ENCODE measurements around the gene INTS11. TPM values are rescaled to one million over a fixed set of nuclear protein-coding genes. Genes with fewer than 3 reads are reported as not detected.

INTS11 gene
- total and polyA plus RNA-seq, 2 donors from 2014 or later, result 73.6 to 100 TPM

DNA sequence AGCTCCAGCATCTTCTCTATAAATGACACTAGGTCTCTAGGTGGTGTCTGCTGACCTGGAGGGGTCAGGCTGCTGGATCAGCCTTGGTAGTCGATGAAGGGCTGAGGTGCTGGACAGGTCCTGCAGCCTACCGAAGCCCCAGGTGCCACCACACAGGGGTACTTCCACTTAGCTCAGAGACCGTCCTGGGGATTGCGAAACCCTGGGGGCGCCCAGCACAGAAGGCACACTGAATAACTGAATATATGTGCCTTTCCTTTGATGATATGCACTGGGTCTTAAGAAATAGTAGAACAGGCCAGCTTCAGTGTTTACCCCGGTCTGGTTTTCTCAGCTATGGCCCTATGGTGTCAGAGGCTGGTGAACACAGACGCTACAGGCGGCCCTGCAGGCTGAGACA lies 61.7 kb downstream of the INTS11 start:
- Histone ChIP-seq H3K9ac (ENCODE audit: low read length in 3 of 3) (no peak overlapping the region), H3K27me3 (ENCODE audit: control insufficient read depth, insufficient read depth, low read length) (no peaks in the 10 kb centered on the region), H3K27ac (ENCODE audit: low read depth in 2 of 2, low read length in 2 of 2) (no peak overlapping the region), H3K4me1 (ENCODE audit: control insufficient read depth in 2 of 3, insufficient read depth in 2 of 3, low read depth in 1 of 3, low read length in 3 of 3) (peaks cover 0 to 8% (median 5%) of the 10 kb centered on the region in 3 donors), H3K36me3 (ENCODE audit: control insufficient read depth in 2 of 3, insufficient read depth in 3 of 3, low read length in 3 of 3) (peaks cover 5 to 26% (median 18%) of the 10 kb centered on the region in 3 donors), H3K4me3 (ENCODE audit: low read length in 3 of 3) (no peak overlapping the region), H3K9me3 (ENCODE audit: control insufficient read depth in 2 of 3, insufficient read depth in 1 of 3, low read length in 3 of 3) (no peaks in the 10 kb centered on the region)
- DNase-seq, result no peak
- FAIRE-seq, result no peak
- intact Hi-C loops (cut with DNase I), result no loop called here
- TF ChIP-seq, protein P1, sequence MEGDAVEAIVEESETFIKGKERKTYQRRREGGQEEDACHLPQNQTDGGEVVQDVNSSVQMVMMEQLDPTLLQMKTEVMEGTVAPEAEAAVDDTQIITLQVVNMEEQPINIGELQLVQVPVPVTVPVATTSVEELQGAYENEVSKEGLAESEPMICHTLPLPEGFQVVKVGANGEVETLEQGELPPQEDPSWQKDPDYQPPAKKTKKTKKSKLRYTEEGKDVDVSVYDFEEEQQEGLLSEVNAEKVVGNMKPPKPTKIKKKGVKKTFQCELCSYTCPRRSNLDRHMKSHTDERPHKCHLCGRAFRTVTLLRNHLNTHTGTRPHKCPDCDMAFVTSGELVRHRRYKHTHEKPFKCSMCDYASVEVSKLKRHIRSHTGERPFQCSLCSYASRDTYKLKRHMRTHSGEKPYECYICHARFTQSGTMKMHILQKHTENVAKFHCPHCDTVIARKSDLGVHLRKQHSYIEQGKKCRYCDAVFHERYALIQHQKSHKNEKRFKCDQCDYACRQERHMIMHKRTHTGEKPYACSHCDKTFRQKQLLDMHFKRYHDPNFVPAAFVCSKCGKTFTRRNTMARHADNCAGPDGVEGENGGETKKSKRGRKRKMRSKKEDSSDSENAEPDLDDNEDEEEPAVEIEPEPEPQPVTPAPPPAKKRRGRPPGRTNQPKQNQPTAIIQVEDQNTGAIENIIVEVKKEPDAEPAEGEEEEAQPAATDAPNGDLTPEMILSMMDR (IDR thresholded peaks at IDR 0.05; ENCODE audit: borderline replicate concordance, extremely low read depth, insufficient read depth), result no peak

DNA sequence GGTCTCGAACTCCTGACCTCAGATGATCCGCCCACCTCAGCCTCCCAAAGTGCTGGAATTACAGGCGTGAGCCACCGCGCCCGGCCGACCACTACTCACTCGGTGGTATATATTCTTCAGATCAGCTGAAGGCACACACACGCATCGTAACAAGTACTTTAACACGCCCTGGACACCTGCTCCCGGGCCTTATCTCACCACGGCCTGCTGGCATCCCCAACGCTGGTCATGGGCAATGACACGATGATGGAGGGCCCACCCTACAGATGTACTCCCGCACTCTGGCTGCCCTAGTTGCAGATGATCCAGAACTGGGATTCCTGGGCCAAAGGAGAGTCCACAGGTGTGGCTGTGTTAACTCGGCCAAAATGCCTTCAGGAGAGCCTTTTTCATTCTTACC lies 62.4 kb downstream of the INTS11 start:
- H3K27me3 ChIP-seq (ENCODE audit: control insufficient read depth, insufficient read depth, low read length), result no peaks in the 10 kb centered on the region

More for the DNA sequence above, 62.4 kb downstream of the INTS11 start:
- Histone ChIP-seq H3K27ac (ENCODE audit: low read depth in 2 of 2, low read length in 2 of 2) (no peak overlapping the region), H3K9ac (ENCODE audit: low read length in 3 of 3) (no peak overlapping the region), H3K4me1 (ENCODE audit: control insufficient read depth in 2 of 3, insufficient read depth in 2 of 3, low read depth in 1 of 3, low read length in 3 of 3) (peaks cover 0 to 8% (median 5%) of the 10 kb centered on the region in 3 donors), H3K36me3 (ENCODE audit: control insufficient read depth in 2 of 3, insufficient read depth in 3 of 3, low read length in 3 of 3) (peaks cover 5 to 26% (median 18%) of the 10 kb centered on the region in 3 donors), H3K4me3 (ENCODE audit: low read length in 3 of 3) (no peak overlapping the region), H3K9me3 (ENCODE audit: control insufficient read depth in 2 of 3, insufficient read depth in 1 of 3, low read length in 3 of 3) (no peaks in the 10 kb centered on the region)
- FAIRE-seq (no peak), DNase-seq (peak in 1 of 5 donors; percentile 40)
- TF ChIP-seq, protein P1 (IDR thresholded peaks at IDR 0.05; ENCODE audit: borderline replicate concordance, extremely low read depth, insufficient read depth), result no peak
- intact Hi-C loops (cut with DNase I), result no loop called here

Small RNA genes within 50 kb of the gene (microRNA-seq; reads per million reads assigned to microRNA genes)
- gene MIR6726, result 1.7 reads per million
- gene MIR6727, result not detected
- not detected for gene MIR6808

Other genes starting within 250 kb of the INTS11 start
- 14.8 TPM for gene C1orf159, start 208.6 kb downstream of the INTS11 start, total RNA-seq
- gene C1orf159, start 208.6 kb downstream of the INTS11 start, polyA plus RNA-seq (ENCODE audit: insufficient read depth, low read depth, low replicate concordance), result 8.6 TPM
- gene TTLL10, start 150.8 kb downstream of the INTS11 start, total RNA-seq, result 1.5 TPM
- not detected for gene TTLL10, start 150.8 kb downstream of the INTS11 start, polyA plus RNA-seq (ENCODE audit: insufficient read depth, low read depth, low replicate concordance)
- gene TNFRSF18, start 118.1 kb downstream of the INTS11 start, total RNA-seq, result 8.1 TPM
- gene TNFRSF18, start 118.1 kb downstream of the INTS11 start, polyA plus RNA-seq (ENCODE audit: insufficient read depth, low read depth, low replicate concordance), result not detected
- 5.1 TPM for gene TNFRSF4, start 110.5 kb downstream of the INTS11 start, total RNA-seq
- gene TNFRSF4, start 110.5 kb downstream of the INTS11 start, polyA plus RNA-seq (ENCODE audit: insufficient read depth, low read depth, low replicate concordance), result 3.3 TPM
- 160 TPM for gene SDF4, start 92.7 kb downstream of the INTS11 start, total RNA-seq
- gene SDF4, start 92.7 kb downstream of the INTS11 start, polyA plus RNA-seq (ENCODE audit: insufficient read depth, low read depth, low replicate concordance), result 143 TPM
- gene B3GALT6, start 92.4 kb downstream of the INTS11 start, total RNA-seq, result 20.3 TPM
- 13.7 TPM for gene B3GALT6, start 92.4 kb downstream of the INTS11 start, polyA plus RNA-seq (ENCODE audit: insufficient read depth, low read depth, low replicate concordance)
- gene C1QTNF12, start 77.9 kb downstream of the INTS11 start, total RNA-seq, result 3.1 TPM
- 9.9 TPM for gene C1QTNF12, start 77.9 kb downstream of the INTS11 start, polyA plus RNA-seq (ENCODE audit: insufficient read depth, low read depth, low replicate concordance)
- 56.6 TPM for gene UBE2J2, start 50.8 kb downstream of the INTS11 start, total RNA-seq
- 57.4 TPM for gene UBE2J2, start 50.8 kb downstream of the INTS11 start, polyA plus RNA-seq (ENCODE audit: insufficient read depth, low read depth, low replicate concordance)
- 4.6 TPM for gene SCNN1D, start 44.2 kb downstream of the INTS11 start, total RNA-seq
- 4.6 TPM for gene SCNN1D, start 44.2 kb downstream of the INTS11 start, polyA plus RNA-seq (ENCODE audit: insufficient read depth, low read depth, low replicate concordance)
- 39.5 TPM for gene ACAP3, start 16.7 kb downstream of the INTS11 start, total RNA-seq
- gene ACAP3, start 16.7 kb downstream of the INTS11 start, polyA plus RNA-seq (ENCODE audit: insufficient read depth, low read depth, low replicate concordance), result 15.9 TPM
- 12.6 TPM for gene PUSL1, start 16.1 kb downstream of the INTS11 start, total RNA-seq
- 13.9 TPM for gene PUSL1, start 16.1 kb downstream of the INTS11 start, polyA plus RNA-seq (ENCODE audit: insufficient read depth, low read depth, low replicate concordance)
- gene CPTP, start 142 bp upstream of the INTS11 start, total RNA-seq, result 21.9 TPM
- 51.5 TPM for gene CPTP, start 142 bp upstream of the INTS11 start, polyA plus RNA-seq (ENCODE audit: insufficient read depth, low read depth, low replicate concordance)
- 1.3 TPM for gene TAS1R3, start 6.6 kb upstream of the INTS11 start, total RNA-seq
- gene TAS1R3, start 6.6 kb upstream of the INTS11 start, polyA plus RNA-seq (ENCODE audit: insufficient read depth, low read depth, low replicate concordance), result 0.15 TPM
- 55.0 TPM for gene DVL1, start 24.8 kb upstream of the INTS11 start, total RNA-seq
- gene DVL1, start 24.8 kb upstream of the INTS11 start, polyA plus RNA-seq (ENCODE audit: insufficient read depth, low read depth, low replicate concordance), result 32.5 TPM
- 26.0 TPM for gene MXRA8, start 33.9 kb upstream of the INTS11 start, total RNA-seq
- gene MXRA8, start 33.9 kb upstream of the INTS11 start, polyA plus RNA-seq (ENCODE audit: insufficient read depth, low read depth, low replicate concordance), result 64.7 TPM
- 111 TPM for gene AURKAIP1, start 50.5 kb upstream of the INTS11 start, total RNA-seq
- 359 TPM for gene AURKAIP1, start 50.5 kb upstream of the INTS11 start, polyA plus RNA-seq (ENCODE audit: insufficient read depth, low read depth, low replicate concordance)
- 199 TPM for gene CCNL2, start 74.7 kb upstream of the INTS11 start, total RNA-seq
- gene CCNL2, start 74.7 kb upstream of the INTS11 start, polyA plus RNA-seq (ENCODE audit: insufficient read depth, low read depth, low replicate concordance), result 72.0 TPM
- 103 TPM for gene MRPL20, start 82.6 kb upstream of the INTS11 start, total RNA-seq
- gene MRPL20, start 82.6 kb upstream of the INTS11 start, polyA plus RNA-seq (ENCODE audit: insufficient read depth, low read depth, low replicate concordance), result 221 TPM
- 5.2 TPM for gene ANKRD65, start 96.6 kb upstream of the INTS11 start, total RNA-seq
- gene ANKRD65, start 96.6 kb upstream of the INTS11 start, polyA plus RNA-seq (ENCODE audit: insufficient read depth, low read depth, low replicate concordance), result 7.1 TPM
- 116 TPM for gene VWA1, start 111.0 kb upstream of the INTS11 start, total RNA-seq
- gene VWA1, start 111.0 kb upstream of the INTS11 start, polyA plus RNA-seq (ENCODE audit: insufficient read depth, low read depth, low replicate concordance), result 103 TPM
- gene ATAD3C, start 125.0 kb upstream of the INTS11 start, total RNA-seq, result 10.0 TPM
- 14.3 TPM for gene ATAD3C, start 125.0 kb upstream of the INTS11 start, polyA plus RNA-seq (ENCODE audit: insufficient read depth, low read depth, low replicate concordance)
- gene ATAD3B, start 147.1 kb upstream of the INTS11 start, total RNA-seq, result 28.8 TPM
- gene ATAD3B, start 147.1 kb upstream of the INTS11 start, polyA plus RNA-seq (ENCODE audit: insufficient read depth, low read depth, low replicate concordance), result 13.3 TPM
- gene ATAD3A, start 187.5 kb upstream of the INTS11 start, total RNA-seq, result 19.1 TPM
- gene ATAD3A, start 187.5 kb upstream of the INTS11 start, polyA plus RNA-seq (ENCODE audit: insufficient read depth, low read depth, low replicate concordance), result 17.5 TPM
- 1.9 TPM for gene TMEM240, start 216.0 kb upstream of the INTS11 start, total RNA-seq
- gene TMEM240, start 216.0 kb upstream of the INTS11 start, polyA plus RNA-seq (ENCODE audit: insufficient read depth, low read depth, low replicate concordance), result 1.7 TPM